Esophagus muscularis mucosa (tissue), 4 donors: ENCODE measurements around the gene GATA3.

Source experiments
- CTCF ChIP-seq, 3 experiments: fragments of 200-600 bp in 2 of 3; fragments of 450-650 bp in 1 of 3; sonication (generic) in 2 of 3; IDR thresholded peaks; one replicate each; pipeline ENCODE4 v1.5.1; 2017 to 2019; ENCODE audit warnings: antibody characterized with exemption in 3 of 3, mild to moderate bottlenecking in 2 of 3, moderate library complexity in 1 of 3
- EP300 ChIP-seq: sonication (generic); formaldehyde crosslinking; IDR thresholded peaks from one replicate; pipeline ENCODE4 v1.6.1; 2017; ENCODE audit warnings: antibody characterized with exemption
- POLR2A ChIP-seq: fragments of 450-650 bp; IDR thresholded peaks from one replicate; pipeline ENCODE4 v1.6.1; 2017; ENCODE audit warnings: antibody characterized with exemption, moderate library complexity, mild to moderate bottlenecking, low read depth

- no peak for TF ChIP-seq POLR2A
- TF ChIP-seq EP300: no peak
- TF ChIP-seq CTCF (IDR thresholded peaks at IDR 0.05): no peak
Measured at GRCh38 chr10:8037199-8037801, 17.2 kb upstream of the GATA3 start.
